K562 (cell line): ENCODE data around the gene AQP11. TPM values are rescaled to one million over a fixed set of nuclear protein-coding genes. Genes with fewer than 3 reads are reported as not detected.
A peak's percentile ranks its signal among the peaks of the same experiment; 100 is the strongest.

ENCODE experiments used
- ARID2 ChIP-seq: fragments of 450-650 bp; IDR thresholded peaks from 2 replicates; pipeline ENCODE4 v1.6.1; 2017; ENCODE audit warnings: antibody characterized with exemption, mild to moderate bottlenecking
- BRD4 ChIP-seq: fragments of 200-600 bp; sonication (generic); IDR thresholded peaks from 2 replicates; pipeline ENCODE4 v1.6.1; 2017; ENCODE audit warnings: inconsistent platforms
- CAMTA2 ChIP-seq: fragments of 250-450 bp; sonication (Bioruptor Pico); conservative IDR thresholded peaks from 2 replicates; pipeline ENCODE4 v1.5.1; 2022
- CBX1 ChIP-seq: sonication (generic); IDR thresholded peaks from 2 replicates; pipeline ENCODE4 v1.6.1; 2016; ENCODE audit warnings: antibody characterized with exemption, low read depth, mild to moderate bottlenecking
- CBX3 ChIP-seq, 2 experiments: IDR thresholded peaks; 1 replicate in 1 of 2; 2 replicates in 1 of 2; pipeline ENCODE4 v1.6.1; 2012; ENCODE audit warnings: inconsistent platforms in 2 of 2, low read length in 2 of 2, borderline replicate concordance in 1 of 2, control low read depth in 1 of 2
- DDX20 ChIP-seq: fragments of 450-650 bp; IDR thresholded peaks from 2 replicates; pipeline ENCODE4 v1.6.1; 2016; ENCODE audit warnings: missing genetic modification characterization, low read depth, mild to moderate bottlenecking, missing compliant biosample characterization, moderate library complexity
- HIVEP1 ChIP-seq: fragments of 250-450 bp; sonication (Bioruptor Pico); IDR thresholded peaks from 2 replicates; pipeline ENCODE4 v1.4.0; 2020; ENCODE audit warnings: mild to moderate bottlenecking
- HMG20B ChIP-seq: fragments of 250-450 bp; sonication (Bioruptor Pico); IDR thresholded peaks from 2 replicates; pipeline ENCODE4 v1.5.0; 2021; ENCODE audit warnings: mild to moderate bottlenecking
- ILF3 ChIP-seq: fragments of 450-650 bp; IDR thresholded peaks from 2 replicates; pipeline ENCODE4 v1.6.1; 2018; ENCODE audit warnings: antibody characterized with exemption, mild to moderate bottlenecking, moderate library complexity, borderline replicate concordance
- JUN ChIP-seq, 2 experiments: sonication (generic) in 1 of 2; formaldehyde crosslinking in 1 of 2; IDR thresholded peaks; 2 replicates each; pipeline versions ENCODE4 v1.6.1 to v1.8.0; 2012 to 2022; ENCODE audit warnings: borderline replicate concordance in 2 of 2, mild to moderate bottlenecking in 2 of 2, improper control_type of control experiment in 1 of 2, low read depth in 1 of 2, low read length in 1 of 2, missing genetic modification reagents in 1 of 2
- MAFK ChIP-seq: IDR thresholded peaks from 2 replicates; pipeline ENCODE4 v1.6.1; 2011; ENCODE audit warnings: low read length, improper control_type of control experiment
- MCM3 ChIP-seq: fragments of 450-650 bp; IDR thresholded peaks from 2 replicates; pipeline ENCODE4 v1.6.1; 2016
- MTA3 ChIP-seq: fragments of 450-650 bp; formaldehyde crosslinking; IDR thresholded peaks from 2 replicates; pipeline ENCODE4 v1.6.1; 2017; ENCODE audit warnings: mild to moderate bottlenecking, borderline replicate concordance
- NR2C1 ChIP-seq, 2 experiments: fragments of 450-650 bp; IDR thresholded peaks; 2 replicates each; pipeline ENCODE4 v1.6.1; 2017; ENCODE audit warnings: mild to moderate bottlenecking in 2 of 2, antibody characterized with exemption in 1 of 2, inconsistent platforms in 1 of 2, missing compliant biosample characterization in 1 of 2, missing genetic modification characterization in 1 of 2
- RNF219 ChIP-seq: fragments of 250-450 bp; sonication (Bioruptor Pico); IDR thresholded peaks from 2 replicates; pipeline ENCODE4 v1.5.0; 2022; ENCODE audit warnings: mild to moderate bottlenecking
- SIRT6 ChIP-seq: IDR thresholded peaks from one replicate; pipeline ENCODE4 v1.6.1; 2012; ENCODE audit warnings: low read depth, mild to moderate bottlenecking, control low read depth, inconsistent platforms, low read length, moderate library complexity
- TRIM28 ChIP-seq: fragments of 450-650 bp; IDR thresholded peaks from 2 replicates; pipeline ENCODE4 v1.6.1; 2017
- ZFX ChIP-seq: sonication (generic); formaldehyde crosslinking; IDR thresholded peaks from 2 replicates; pipeline ENCODE4 v1.8.0; 2022; ENCODE audit warnings: mild to moderate bottlenecking, missing genetic modification reagents, moderate library complexity
- ZNF197 ChIP-seq: fragments of 200-800 bp; sonication (Bioruptor generic); IDR thresholded peaks from 2 replicates; pipeline ENCODE4 v1.6.1; 2016; ENCODE audit warnings: low read depth, missing genetic modification characterization, missing compliant biosample characterization
- ZNF3 ChIP-seq: fragments of 250-450 bp; sonication (Bioruptor Pico); IDR thresholded peaks from 2 replicates; pipeline ENCODE4 v1.5.0; 2021; ENCODE audit warnings: mild to moderate bottlenecking, moderate library complexity
- ZNF316 ChIP-seq: fragments of 450-650 bp; IDR thresholded peaks from 2 replicates; pipeline ENCODE4 v1.6.1; 2016
- ZNF668 ChIP-seq: fragments of 250-450 bp; sonication (Bioruptor Pico); IDR thresholded peaks from 2 replicates; pipeline ENCODE4 v1.8.0; 2022; ENCODE audit warnings: mild to moderate bottlenecking, inconsistent platforms
- ZNF699 ChIP-seq: fragments of 250-450 bp; sonication (Bioruptor Pico); IDR thresholded peaks from 2 replicates; pipeline ENCODE4 v1.8.0; 2021; ENCODE audit warnings: mild to moderate bottlenecking, moderate library complexity; ENCODE audit not compliant: insufficient replicate concordance
- polyA plus RNA-seq, 8 experiments: library from polyadenylated mRNA; depleted of rRNA in 4 of 8; stranded (reverse) in 5 of 8; unstranded in 3 of 8; fragments of >200 nt; fragmentation: Nextera tagmentation in 2 of 8; fragmentation: Illumina TruSeq in 1 of 8; extraction: Ambion mirVana in 2 of 8; extraction: Trizol in 1 of 8; gene quantifications; 2 replicates each; pipeline versions ENCODE4 v1.2.1 to v1.2.3, GENCODE V29; 2011 to 2014; ENCODE audit warnings: inconsistent platforms in 1 of 8, missing spikeins in 1 of 8
- total RNA-seq, 7 experiments: library from RNA; depleted of rRNA in 6 of 7; stranded (reverse); fragments of >200 nt in 6 of 7; fragmentation: Illumina TruSeq in 2 of 7; extraction: Trizol in 2 of 7; gene quantifications; 2 replicates each; pipeline versions ENCODE4 v1.2.1 to v1.2.3, GENCODE V29; 2011 to 2021; ENCODE audit warnings: low replicate concordance in 1 of 7
- TF ChIP-seq, protein P1 (sequence below): fragments of 450-650 bp; IDR thresholded peaks from 2 replicates; pipeline ENCODE4 v1.6.1; 2017; ENCODE audit warnings: antibody characterized with exemption, mild to moderate bottlenecking
- TF ChIP-seq, protein P2 (sequence below): IDR thresholded peaks from 2 replicates; pipeline ENCODE4 v1.6.1; 2011; ENCODE audit not compliant: insufficient read length; ENCODE audit errors: extremely low read depth

Gene AQP11
- total and polyA plus RNA-seq, 9 of the 15 experiments (the other 6 are each of a cell fraction or from before 2014, with no cell fraction given), result 0.09 to 1.0 (median 0.36) TPM

GRCh38 chr11:77644887-77645286 lies 55.1 kb downstream of the AQP11 start (continued):
- TF ChIP-seq, protein P1, sequence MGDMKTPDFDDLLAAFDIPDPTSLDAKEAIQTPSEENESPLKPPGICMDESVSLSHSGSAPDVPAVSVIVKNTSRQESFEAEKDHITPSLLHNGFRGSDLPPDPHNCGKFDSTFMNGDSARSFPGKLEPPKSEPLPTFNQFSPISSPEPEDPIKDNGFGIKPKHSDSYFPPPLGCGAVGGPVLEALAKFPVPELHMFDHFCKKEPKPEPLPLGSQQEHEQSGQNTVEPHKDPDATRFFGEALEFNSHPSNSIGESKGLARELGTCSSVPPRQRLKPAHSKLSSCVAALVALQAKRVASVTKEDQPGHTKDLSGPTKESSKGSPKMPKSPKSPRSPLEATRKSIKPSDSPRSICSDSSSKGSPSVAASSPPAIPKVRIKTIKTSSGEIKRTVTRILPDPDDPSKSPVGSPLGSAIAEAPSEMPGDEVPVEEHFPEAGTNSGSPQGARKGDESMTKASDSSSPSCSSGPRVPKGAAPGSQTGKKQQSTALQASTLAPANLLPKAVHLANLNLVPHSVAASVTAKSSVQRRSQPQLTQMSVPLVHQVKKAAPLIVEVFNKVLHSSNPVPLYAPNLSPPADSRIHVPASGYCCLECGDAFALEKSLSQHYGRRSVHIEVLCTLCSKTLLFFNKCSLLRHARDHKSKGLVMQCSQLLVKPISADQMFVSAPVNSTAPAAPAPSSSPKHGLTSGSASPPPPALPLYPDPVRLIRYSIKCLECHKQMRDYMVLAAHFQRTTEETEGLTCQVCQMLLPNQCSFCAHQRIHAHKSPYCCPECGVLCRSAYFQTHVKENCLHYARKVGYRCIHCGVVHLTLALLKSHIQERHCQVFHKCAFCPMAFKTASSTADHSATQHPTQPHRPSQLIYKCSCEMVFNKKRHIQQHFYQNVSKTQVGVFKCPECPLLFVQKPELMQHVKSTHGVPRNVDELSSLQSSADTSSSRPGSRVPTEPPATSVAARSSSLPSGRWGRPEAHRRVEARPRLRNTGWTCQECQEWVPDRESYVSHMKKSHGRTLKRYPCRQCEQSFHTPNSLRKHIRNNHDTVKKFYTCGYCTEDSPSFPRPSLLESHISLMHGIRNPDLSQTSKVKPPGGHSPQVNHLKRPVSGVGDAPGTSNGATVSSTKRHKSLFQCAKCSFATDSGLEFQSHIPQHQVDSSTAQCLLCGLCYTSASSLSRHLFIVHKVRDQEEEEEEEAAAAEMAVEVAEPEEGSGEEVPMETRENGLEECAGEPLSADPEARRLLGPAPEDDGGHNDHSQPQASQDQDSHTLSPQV, result peak; percentile 99
- no peak for TF ChIP-seq JUN (IDR thresholded peaks at IDR 0.05; ENCODE audit: borderline replicate concordance, low read depth, low read length)
- no peak for TF ChIP-seq JUN (CRISPR knock-in tag; IDR thresholded peaks at IDR 0.05; ENCODE audit: borderline replicate concordance)
- TF ChIP-seq ILF3, result no peak
- no peak for TF ChIP-seq MCM3
- TF ChIP-seq ZNF3 (CRISPR knock-in tag), result no peak
- TF ChIP-seq MTA3, result no peak
- TF ChIP-seq CBX1, result no peak
- peak; percentile 94 for TF ChIP-seq ZNF668 (CRISPR knock-in tag)
- no peak for TF ChIP-seq BRD4
- TF ChIP-seq, protein P2, sequence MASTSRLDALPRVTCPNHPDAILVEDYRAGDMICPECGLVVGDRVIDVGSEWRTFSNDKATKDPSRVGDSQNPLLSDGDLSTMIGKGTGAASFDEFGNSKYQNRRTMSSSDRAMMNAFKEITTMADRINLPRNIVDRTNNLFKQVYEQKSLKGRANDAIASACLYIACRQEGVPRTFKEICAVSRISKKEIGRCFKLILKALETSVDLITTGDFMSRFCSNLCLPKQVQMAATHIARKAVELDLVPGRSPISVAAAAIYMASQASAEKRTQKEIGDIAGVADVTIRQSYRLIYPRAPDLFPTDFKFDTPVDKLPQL, result no peak
- 0 out of 2 replicates have a peak, but pooled peaks have one; percentile 70 for TF ChIP-seq ZNF197 (CRISPR knock-in tag)
- TF ChIP-seq HIVEP1 (CRISPR knock-in tag), result peak; percentile 84
- no peak for TF ChIP-seq HMG20B (CRISPR knock-in tag)
- no peak for TF ChIP-seq CAMTA2
- no peak for TF ChIP-seq NR2C1 (IDR thresholded peaks at IDR 0.05)
- peak; percentile 84 for TF ChIP-seq NR2C1 (tag; IDR thresholded peaks at IDR 0.05)
- TF ChIP-seq MAFK, result no peak
- no peak for TF ChIP-seq ZNF316
- TF ChIP-seq CBX3 (IDR thresholded peaks at IDR 0.05; ENCODE audit: borderline replicate concordance in 1 of 2, low read length in 2 of 2), result no peak
- no peak for TF ChIP-seq ZNF699 (CRISPR knock-in tag)
- TF ChIP-seq DDX20, result peak; percentile 92
- no peak for TF ChIP-seq SIRT6
- TF ChIP-seq ZFX (CRISPR knock-in tag), result no peak
- TF ChIP-seq RNF219 (CRISPR knock-in tag), result no peak
- TF ChIP-seq TRIM28, result no peak
- TF ChIP-seq ARID2, result no peak
